Kidney epithelial cell (primary cell): ENCODE results near the gene DNMT3L. TPM values are rescaled to one million over a fixed set of nuclear protein-coding genes. Genes with fewer than 3 reads are reported as not detected.
"Not testable (repeated sequence)": the region's sequence is repeated elsewhere in the genome, so short reads cannot be mapped to it uniquely, and the experiment has no call there.

Experiments used
- DNase-seq: peaks from one replicate; pipeline ENCODE4 v3.0.0-alpha.2; 2010; ENCODE audit warnings: low read depth
- H3K27me3 ChIP-seq: 2 replicates; pipeline ENCODE4 v1.6.0; 2011; ENCODE audit warnings: low read length; ENCODE audit not compliant: control insufficient read depth, insufficient read depth
- H3K36me3 ChIP-seq: 2 replicates; pipeline ENCODE4 v1.5.1; 2011; ENCODE audit warnings: low read length; ENCODE audit not compliant: control insufficient read depth, insufficient read depth
- H3K4me3 ChIP-seq: 2 replicates; pipeline ENCODE4 v1.5.1; 2011; ENCODE audit warnings: low read depth, mild to moderate bottlenecking, control low read depth, low read length
- CTCF ChIP-seq: IDR thresholded peaks from 2 replicates; pipeline ENCODE4 v1.5.1; 2011; ENCODE audit warnings: mild to moderate bottlenecking, moderate library complexity, low read length, control low read depth, inconsistent platforms; ENCODE audit not compliant: insufficient read depth, poor library complexity, severe bottlenecking
- total RNA-seq: library from RNA; depleted of rRNA; stranded (reverse); fragments of >200 nt; gene quantifications from 2 replicates; pipeline ENCODE4 v1.2.3, GENCODE V29; 2015

The DNMT3L gene
- total RNA-seq, 1 donor from 2014 or later = not detected

- no peak for TF ChIP-seq CTCF
- peaks cover 33% of the 10 kb centered on the region for H3K27me3 ChIP-seq
Observed at GRCh38 chr21:44283948-44284347, 22.3 kb upstream of the DNMT3L start.

DNA sequence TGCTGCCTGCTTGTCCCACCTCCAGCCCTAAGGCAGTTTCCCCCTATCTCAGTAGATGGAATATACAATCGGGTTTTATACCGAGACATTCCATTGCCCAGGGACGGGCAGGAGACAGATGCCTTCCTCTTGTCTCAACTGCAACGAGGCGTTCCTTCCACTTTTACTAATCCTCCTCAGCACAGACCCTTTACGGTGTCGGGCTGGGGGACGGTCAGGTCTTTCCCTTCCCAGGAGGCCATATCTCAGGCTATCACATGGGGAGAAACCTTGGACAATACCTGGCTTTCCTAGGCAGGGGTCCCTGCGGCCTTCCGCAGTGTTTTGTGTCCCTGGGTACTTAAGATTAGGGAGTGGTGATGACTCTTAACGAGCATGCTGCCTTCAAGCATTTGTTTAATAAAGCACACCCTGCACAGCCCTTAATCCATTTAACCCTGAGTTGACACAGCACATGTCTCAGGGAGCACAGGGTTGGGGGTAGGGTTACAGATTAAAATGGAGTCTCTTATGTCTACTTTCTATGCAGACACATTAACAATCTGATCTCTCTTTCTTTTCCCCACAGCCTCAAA, 21.6 kb upstream of the DNMT3L start:
- not testable (repeated sequence) for H3K36me3 ChIP-seq, H3K4me3 ChIP-seq, DNase-seq
- peaks cover 33% of the 10 kb centered on the region for H3K27me3 ChIP-seq

More at GRCh38 chr21:44283948-44284347, 22.3 kb upstream of the DNMT3L start:
- Histone ChIP-seq H3K36me3 (no peaks in the 10 kb centered on the region), H3K4me3 (no peak overlapping the region)
- no peak for DNase-seq

- DNase-seq = no peak
- peaks cover 25% of the 10 kb centered on the region for H3K27me3 ChIP-seq
- H3K4me3 ChIP-seq = no peak overlapping the region
- H3K36me3 ChIP-seq = no peaks in the 10 kb centered on the region
- no peak for TF ChIP-seq CTCF
Observed at GRCh38 chr21:44282370-44282769, 20.7 kb upstream of the DNMT3L start.

- DNase-seq = no peak
- Histone ChIP-seq H3K27me3 (peaks cover 21% of the 10 kb centered on the region), H3K4me3 (no peak overlapping the region), H3K36me3 (no peaks in the 10 kb centered on the region)
- no peak for TF ChIP-seq CTCF
Observed at GRCh38 chr21:44281801-44282200, 20.1 kb upstream of the DNMT3L start.

DNA sequence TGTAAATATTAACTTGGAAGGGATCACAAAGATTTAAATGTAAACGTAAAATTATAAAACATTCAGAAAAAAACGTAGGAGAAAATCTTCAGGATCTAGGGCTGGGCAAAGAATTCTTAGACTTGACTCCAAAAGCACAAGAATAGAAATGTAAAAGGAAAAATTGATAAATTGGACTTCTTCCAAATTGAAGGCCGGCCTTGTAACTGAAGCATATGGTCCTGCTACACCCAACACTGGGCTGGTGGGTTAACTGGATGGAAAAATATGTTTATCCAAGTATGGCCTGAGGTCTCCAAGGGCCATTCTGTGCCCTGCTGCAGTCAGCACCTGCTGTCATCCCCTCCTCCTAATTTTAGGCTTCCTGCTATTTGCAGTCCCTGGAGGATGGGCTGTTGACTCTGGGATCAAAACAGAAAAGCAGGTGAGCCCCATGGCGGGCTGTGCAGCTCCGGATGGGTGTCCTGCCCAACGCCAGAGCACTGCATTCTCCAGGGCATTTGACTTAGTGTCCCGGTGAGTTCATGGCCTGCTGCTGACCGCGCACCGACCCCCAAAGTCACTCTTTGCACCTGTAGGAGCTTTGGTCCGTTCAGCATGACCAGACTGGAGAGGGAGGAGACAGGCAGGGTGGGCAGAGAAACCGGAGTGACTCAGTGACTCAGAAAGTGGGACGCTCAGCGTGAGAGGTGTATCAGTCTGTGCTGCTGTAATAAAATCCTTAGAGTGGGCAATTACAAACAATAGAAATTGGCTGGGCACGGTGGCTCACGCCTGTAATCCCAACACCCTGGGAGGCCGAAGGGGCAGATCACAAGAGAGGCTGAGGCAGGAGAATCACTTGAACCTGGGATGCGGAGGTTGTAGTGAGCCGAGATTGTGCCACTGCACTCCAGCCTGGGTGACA, 17.9 kb upstream of the DNMT3L start:
- DNase-seq = no peak
- no peak overlapping the region for H3K4me3 ChIP-seq
- no peaks in the 10 kb centered on the region for H3K36me3 ChIP-seq
- TF ChIP-seq CTCF = no peak
- H3K27me3 ChIP-seq = peaks cover 4% of the 10 kb centered on the region

- Histone ChIP-seq H3K4me3 (no peak overlapping the region), H3K27me3 (no peaks in the 10 kb centered on the region), H3K36me3 (no peaks in the 10 kb centered on the region)
- no peak for DNase-seq
- no peak for TF ChIP-seq CTCF
Observed at GRCh38 chr21:44275041-44275440, 13.3 kb upstream of the DNMT3L start.
